Neural cell (in vitro differentiated cells): ENCODE measurements around the gene SLC44A4. TPM values are rescaled to one million over a fixed set of nuclear protein-coding genes. Genes with fewer than 3 reads are reported as not detected.

Experiments used
- H2AFZ ChIP-seq: fragments of 200-600, 300-800 bp; sonication (generic), shearing (Covaris generic); 2 replicates; pipeline ENCODE4 v1.6.0; 2014; ENCODE audit warnings: low read depth, mild to moderate bottlenecking, antibody characterized with exemption, low read length, moderate library complexity
- H3F3A ChIP-seq: fragments of 200-600 bp; shearing (Covaris generic); 2 replicates; pipeline ENCODE4 v1.6.1; 2016; ENCODE audit warnings: mild to moderate bottlenecking, moderate library complexity, mixed read lengths, antibody characterized with exemption, low read length; ENCODE audit not compliant: insufficient read depth, poor library complexity, severe bottlenecking
- H3K27ac ChIP-seq: fragments of 200-600, 300-800 bp; sonication (generic), shearing (Covaris generic); 2 replicates; pipeline ENCODE4 v1.5.1; 2014; ENCODE audit warnings: mild to moderate bottlenecking, low read length, moderate library complexity
- H3K27me3 ChIP-seq: fragments of 300-800, 200-600 bp; sonication (generic), shearing (Covaris generic); 2 replicates; pipeline ENCODE4 v1.6.0; 2014; ENCODE audit warnings: mild to moderate bottlenecking, low read depth, low read length, moderate library complexity; ENCODE audit not compliant: insufficient read depth
- H3K36me3 ChIP-seq: fragments of 300-800, 200-600 bp; sonication (generic), shearing (Covaris generic); 2 replicates; pipeline ENCODE4 v1.5.1; 2014; ENCODE audit warnings: mild to moderate bottlenecking, antibody characterized with exemption, low read length, moderate library complexity; ENCODE audit not compliant: insufficient read depth
- H3K4me2 ChIP-seq: fragments of 300-800, 200-600 bp; sonication (generic), shearing (Covaris generic); 2 replicates; pipeline ENCODE4 v1.6.0; 2014; ENCODE audit warnings: mild to moderate bottlenecking, low read length
- H3K4me3 ChIP-seq: fragments of 300-800, 200-600 bp; sonication (generic), shearing (Covaris generic); 2 replicates; pipeline ENCODE4 v1.5.1; 2014; ENCODE audit warnings: mild to moderate bottlenecking, low read length, moderate library complexity
- H3K79me2 ChIP-seq: fragments of 200-600 bp; shearing (Covaris generic); replicated peaks from 2 replicates; pipeline ENCODE4 v1.6.0; 2014; ENCODE audit warnings: mild to moderate bottlenecking, low read length, moderate library complexity; ENCODE audit not compliant: insufficient read depth
- H3K9ac ChIP-seq: fragments of 300-800, 200-600 bp; sonication (generic), shearing (Covaris generic); 2 replicates; pipeline ENCODE4 v1.6.1; 2016; ENCODE audit warnings: mild to moderate bottlenecking, low read length, mixed read lengths
- H3K9me2 ChIP-seq: fragments of 200-600 bp; shearing (Covaris generic); 2 replicates; pipeline ENCODE4 v1.6.1; 2016; ENCODE audit warnings: mild to moderate bottlenecking, low read length, mixed read lengths; ENCODE audit not compliant: insufficient read depth
- H3K9me3 ChIP-seq: fragments of 200-600, 300-800 bp; sonication (generic), shearing (Covaris generic); 2 replicates; pipeline ENCODE4 v1.6.1; 2016; ENCODE audit warnings: mild to moderate bottlenecking, mixed run types, low read length, moderate library complexity, mixed read lengths
- H4K20me1 ChIP-seq: fragments of 200-600 bp; shearing (Covaris generic); 2 replicates; pipeline ENCODE4 v1.6.1; 2016; ENCODE audit warnings: mild to moderate bottlenecking, mixed run types; ENCODE audit not compliant: insufficient read depth
- EP300 ChIP-seq: fragments of 450-650 bp; conservative IDR thresholded peaks from 2 replicates; pipeline ENCODE4 v1.6.1; 2014; ENCODE audit warnings: antibody characterized with exemption, mild to moderate bottlenecking, moderate library complexity; ENCODE audit not compliant: poor library complexity, severe bottlenecking
- EZH2 ChIP-seq: fragments of 200-600, 300-800 bp; shearing (Covaris generic), sonication (generic); IDR thresholded peaks from 2 replicates; pipeline ENCODE4 v1.6.1; 2014; ENCODE audit warnings: antibody characterized with exemption, low read length, borderline replicate concordance, mild to moderate bottlenecking; ENCODE audit not compliant: insufficient read depth, poor library complexity, severe bottlenecking
- MXI1 ChIP-seq: fragments of 450-650 bp; conservative IDR thresholded peaks from 2 replicates; pipeline ENCODE4 v1.6.1; 2014; ENCODE audit warnings: antibody characterized with exemption, mild to moderate bottlenecking; ENCODE audit not compliant: poor library complexity, severe bottlenecking
- POLR2AphosphoS5 ChIP-seq: IDR thresholded peaks from 2 replicates; pipeline ENCODE4 v1.6.1; 2012
- RAD21 ChIP-seq: fragments of 450-650 bp; conservative IDR thresholded peaks from 2 replicates; pipeline ENCODE4 v1.6.1; 2014; ENCODE audit warnings: antibody characterized with exemption, mild to moderate bottlenecking, moderate library complexity
- SMC3 ChIP-seq: fragments of 450-650 bp; conservative IDR thresholded peaks from 2 replicates; pipeline ENCODE4 v1.6.1; 2014; ENCODE audit warnings: antibody characterized with exemption, mild to moderate bottlenecking, moderate library complexity; ENCODE audit not compliant: poor library complexity
- TAF1 ChIP-seq: IDR thresholded peaks from 2 replicates; pipeline ENCODE4 v1.6.1; 2012; ENCODE audit warnings: low read depth
- polyA plus RNA-seq: library from polyadenylated mRNA; depleted of rRNA; stranded (reverse); fragments of >200 nt; gene quantifications from 2 replicates; pipeline ENCODE4 v1.2.3, GENCODE V29; 2014
- TF ChIP-seq, protein P1 (sequence below): IDR thresholded peaks from 2 replicates; pipeline ENCODE4 v1.6.1; 2012; ENCODE audit warnings: borderline replicate concordance
- TF ChIP-seq, protein P2 (sequence below): fragments of 450-650 bp; IDR thresholded peaks from 2 replicates; pipeline ENCODE4 v1.5.1; 2014; ENCODE audit warnings: antibody characterized with exemption, mild to moderate bottlenecking, moderate library complexity; ENCODE audit not compliant: poor library complexity, severe bottlenecking

SLC44A4 gene
- polyA plus RNA-seq, 1 donor from 2014 or later, result 0.09 TPM

- Histone ChIP-seq H3K9ac (no peak overlapping the region), H3K79me2 (no peaks in the 10 kb centered on the region), H3K36me3 (no peaks in the 10 kb centered on the region), H3K4me2 (no peak overlapping the region), H2AFZ (no peak overlapping the region), H3K4me3 (no peak overlapping the region), H4K20me1 (no peaks in the 10 kb centered on the region), H3K9me3 (no peaks in the 10 kb centered on the region), H3K9me2 (no peaks in the 10 kb centered on the region), H3F3A (no peaks in the 10 kb centered on the region), H3K27me3 (no peaks in the 10 kb centered on the region), H3K27ac (no peak overlapping the region)
- TF ChIP-seq TAF1, result no peak
- TF ChIP-seq, protein P1, sequence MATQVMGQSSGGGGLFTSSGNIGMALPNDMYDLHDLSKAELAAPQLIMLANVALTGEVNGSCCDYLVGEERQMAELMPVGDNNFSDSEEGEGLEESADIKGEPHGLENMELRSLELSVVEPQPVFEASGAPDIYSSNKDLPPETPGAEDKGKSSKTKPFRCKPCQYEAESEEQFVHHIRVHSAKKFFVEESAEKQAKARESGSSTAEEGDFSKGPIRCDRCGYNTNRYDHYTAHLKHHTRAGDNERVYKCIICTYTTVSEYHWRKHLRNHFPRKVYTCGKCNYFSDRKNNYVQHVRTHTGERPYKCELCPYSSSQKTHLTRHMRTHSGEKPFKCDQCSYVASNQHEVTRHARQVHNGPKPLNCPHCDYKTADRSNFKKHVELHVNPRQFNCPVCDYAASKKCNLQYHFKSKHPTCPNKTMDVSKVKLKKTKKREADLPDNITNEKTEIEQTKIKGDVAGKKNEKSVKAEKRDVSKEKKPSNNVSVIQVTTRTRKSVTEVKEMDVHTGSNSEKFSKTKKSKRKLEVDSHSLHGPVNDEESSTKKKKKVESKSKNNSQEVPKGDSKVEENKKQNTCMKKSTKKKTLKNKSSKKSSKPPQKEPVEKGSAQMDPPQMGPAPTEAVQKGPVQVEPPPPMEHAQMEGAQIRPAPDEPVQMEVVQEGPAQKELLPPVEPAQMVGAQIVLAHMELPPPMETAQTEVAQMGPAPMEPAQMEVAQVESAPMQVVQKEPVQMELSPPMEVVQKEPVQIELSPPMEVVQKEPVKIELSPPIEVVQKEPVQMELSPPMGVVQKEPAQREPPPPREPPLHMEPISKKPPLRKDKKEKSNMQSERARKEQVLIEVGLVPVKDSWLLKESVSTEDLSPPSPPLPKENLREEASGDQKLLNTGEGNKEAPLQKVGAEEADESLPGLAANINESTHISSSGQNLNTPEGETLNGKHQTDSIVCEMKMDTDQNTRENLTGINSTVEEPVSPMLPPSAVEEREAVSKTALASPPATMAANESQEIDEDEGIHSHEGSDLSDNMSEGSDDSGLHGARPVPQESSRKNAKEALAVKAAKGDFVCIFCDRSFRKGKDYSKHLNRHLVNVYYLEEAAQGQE, result no peak
- TF ChIP-seq EZH2, result no peak
- TF ChIP-seq MXI1, result no peak
- no peak for TF ChIP-seq POLR2AphosphoS5
- TF ChIP-seq EP300, result no peak
- no peak for TF ChIP-seq RAD21
- TF ChIP-seq, protein P2, sequence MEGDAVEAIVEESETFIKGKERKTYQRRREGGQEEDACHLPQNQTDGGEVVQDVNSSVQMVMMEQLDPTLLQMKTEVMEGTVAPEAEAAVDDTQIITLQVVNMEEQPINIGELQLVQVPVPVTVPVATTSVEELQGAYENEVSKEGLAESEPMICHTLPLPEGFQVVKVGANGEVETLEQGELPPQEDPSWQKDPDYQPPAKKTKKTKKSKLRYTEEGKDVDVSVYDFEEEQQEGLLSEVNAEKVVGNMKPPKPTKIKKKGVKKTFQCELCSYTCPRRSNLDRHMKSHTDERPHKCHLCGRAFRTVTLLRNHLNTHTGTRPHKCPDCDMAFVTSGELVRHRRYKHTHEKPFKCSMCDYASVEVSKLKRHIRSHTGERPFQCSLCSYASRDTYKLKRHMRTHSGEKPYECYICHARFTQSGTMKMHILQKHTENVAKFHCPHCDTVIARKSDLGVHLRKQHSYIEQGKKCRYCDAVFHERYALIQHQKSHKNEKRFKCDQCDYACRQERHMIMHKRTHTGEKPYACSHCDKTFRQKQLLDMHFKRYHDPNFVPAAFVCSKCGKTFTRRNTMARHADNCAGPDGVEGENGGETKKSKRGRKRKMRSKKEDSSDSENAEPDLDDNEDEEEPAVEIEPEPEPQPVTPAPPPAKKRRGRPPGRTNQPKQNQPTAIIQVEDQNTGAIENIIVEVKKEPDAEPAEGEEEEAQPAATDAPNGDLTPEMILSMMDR, result no peak
- TF ChIP-seq SMC3, result no peak
These were observed 39.4 kb upstream of the SLC44A4 start for GRCh38 chr6:31918069-31918720.

DNA sequence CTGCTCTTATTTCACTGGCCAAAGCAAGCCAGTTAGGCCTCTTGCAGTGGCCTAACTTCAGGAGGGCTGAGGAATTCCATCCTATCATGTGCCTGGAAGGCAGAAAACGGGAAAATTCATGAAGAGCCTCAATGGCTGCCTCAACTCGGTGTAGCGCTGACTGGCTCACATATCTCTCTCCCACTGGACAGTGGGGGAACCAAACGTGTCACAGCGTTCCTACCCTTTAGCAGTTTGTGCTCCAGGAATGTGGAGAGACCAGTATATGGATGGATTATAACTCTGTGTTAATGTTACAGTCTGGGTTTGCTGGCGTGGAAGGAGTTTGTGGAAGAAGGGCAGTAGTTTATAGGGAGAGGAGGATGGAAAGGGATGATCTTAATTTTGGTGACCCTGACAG lies 37.0 kb upstream of the SLC44A4 start:
- Histone ChIP-seq H3K9ac (no peak overlapping the region), H4K20me1 (no peaks in the 10 kb centered on the region), H3K4me3 (no peak overlapping the region), H3K4me2 (no peak overlapping the region), H3F3A (no peaks in the 10 kb centered on the region), H3K27me3 (no peaks in the 10 kb centered on the region), H3K9me2 (no peaks in the 10 kb centered on the region), H3K79me2 (no peaks in the 10 kb centered on the region), H3K36me3 (no peaks in the 10 kb centered on the region), H2AFZ (no peak overlapping the region), H3K27ac (no peak overlapping the region), H3K9me3 (no peaks in the 10 kb centered on the region)
- no peak for TF ChIP-seq TAF1
- no peak for TF ChIP-seq MXI1
- no peak for TF ChIP-seq EP300
- no peak for TF ChIP-seq RAD21
- TF ChIP-seq, protein P1, result no peak
- no peak for TF ChIP-seq SMC3
- TF ChIP-seq EZH2, result no peak
- no peak for TF ChIP-seq POLR2AphosphoS5
- TF ChIP-seq, protein P2, result no peak
